Measurements from ENCODE around the gene PARP6.

DNA sequence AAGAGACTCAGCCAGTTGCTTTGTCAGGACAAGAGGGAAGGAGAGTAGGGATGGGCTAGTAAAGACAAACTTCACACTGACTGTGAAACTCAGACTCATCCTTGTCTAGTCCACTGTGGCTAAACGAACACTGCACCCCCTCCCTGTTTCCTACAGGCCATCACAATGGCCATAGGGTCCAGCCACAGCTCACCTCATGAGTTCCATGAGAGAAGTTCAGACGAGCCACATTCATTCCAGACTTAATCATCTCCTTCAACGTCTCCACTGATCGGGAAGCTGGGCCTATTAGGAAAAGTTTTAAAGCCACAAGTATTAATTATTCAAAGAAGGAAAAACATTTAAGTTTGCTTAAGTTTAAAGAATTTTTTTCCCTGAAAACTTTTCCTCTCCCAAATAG lies 55.1 kb downstream of the PARP6 start:
- TF ChIP-seq POLR2AphosphoS5 (IDR thresholded peaks at IDR 0.05; ENCODE audit: low read depth, low read length), result no peak
- TF ChIP-seq SPI1 (IDR thresholded peaks at IDR 0.05; ENCODE audit: low read depth, low read length), result no peak
- TF ChIP-seq POLR2A (IDR thresholded peaks at IDR 0.05; ENCODE audit: low read depth, low read length), result no peak
